Mammary epithelial cell (primary cell): ENCODE measurements around the gene CCDC85C.

ENCODE experiments used
- CTCF ChIP-seq, 2 donors: IDR thresholded peaks in 1 of 2; conservative IDR thresholded peaks in 1 of 2; 2 replicates each; pipeline ENCODE4 v1.5.1; 2011 to 2012; ENCODE audit warnings: inconsistent platforms in 2 of 2, low read length in 2 of 2, mild to moderate bottlenecking in 2 of 2, control low read depth in 1 of 2, low read depth in 1 of 2; ENCODE audit not compliant: insufficient read depth in 1 of 2; ENCODE audit errors: extremely low read depth in 1 of 2
- EZH2 ChIP-seq: IDR thresholded peaks from 2 replicates; pipeline ENCODE4 v1.6.1; 2012; ENCODE audit warnings: low read length, inconsistent platforms, borderline replicate concordance

- TF ChIP-seq CTCF (conservative IDR thresholded peaks at IDR 0.05 in 1 of 2, IDR thresholded peaks at IDR 0.05 in 1 of 2; ENCODE audit: extremely low read depth in 1 of 2, insufficient read depth in 1 of 2, low read depth in 1 of 2, low read length in 2 of 2) (no peak), EZH2 (no peak)
Observed at GRCh38 chr14:99633141-99633540, 29.1 kb upstream of the CCDC85C start.
